GM12892 (cell line): ENCODE results near the gene ZNF581.

ENCODE experiments used
- POLR2AphosphoS5 ChIP-seq: IDR thresholded peaks from 2 replicates; pipeline ENCODE4 v1.6.1; 2011; ENCODE audit warnings: low read depth, low read length, control low read depth
- TAF1 ChIP-seq: IDR thresholded peaks from 2 replicates; pipeline ENCODE4 v1.6.1; 2011; ENCODE audit warnings: low read depth, mild to moderate bottlenecking, control low read depth, low read length, borderline replicate concordance

DNA sequence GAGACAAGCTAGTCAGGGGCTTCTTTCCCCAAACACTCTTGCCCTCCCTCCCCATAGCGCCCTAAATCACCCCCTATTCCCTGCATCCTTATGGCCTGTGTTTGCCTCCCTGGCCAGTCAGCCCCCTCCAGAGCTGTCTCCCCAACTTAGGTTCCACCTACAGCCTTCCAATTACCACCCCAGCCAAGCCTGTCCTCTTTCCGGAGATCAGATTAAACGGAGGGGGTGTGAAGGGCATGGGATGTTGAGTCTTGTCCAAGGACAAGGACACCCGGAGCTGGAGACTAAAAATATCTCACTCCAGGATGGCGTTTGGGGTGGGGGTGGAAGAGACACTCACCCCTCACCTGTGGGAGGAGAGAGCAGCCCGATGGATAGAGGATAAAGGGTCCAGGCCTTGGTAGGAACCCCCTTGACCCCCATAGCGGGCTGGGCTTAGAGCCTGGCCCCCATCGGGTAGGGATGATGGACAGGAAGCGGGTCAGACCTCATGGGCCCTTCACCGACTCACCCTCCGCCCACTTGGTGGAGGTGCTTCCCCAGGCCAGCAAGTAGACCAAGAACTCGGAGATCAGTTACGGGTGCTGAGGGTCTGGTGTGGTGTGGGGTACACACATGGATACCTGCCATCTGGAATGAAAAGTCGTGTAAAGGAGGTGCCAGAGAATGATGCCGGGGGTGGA, 32.0 kb upstream of the ZNF581 start:
- TF ChIP-seq POLR2AphosphoS5, result no peak
- no peak for TF ChIP-seq TAF1
